Keratinocyte (primary cell): Measurements from ENCODE around the gene RPL39L.

Experiments used
- CTCF ChIP-seq, 3 experiments: IDR thresholded peaks in 1 of 3; conservative IDR thresholded peaks in 1 of 3; optimal IDR thresholded peaks in 1 of 3; 2 replicates in 2 of 3; 3 replicates in 1 of 3; pipeline versions ENCODE3 to v1.5.1; 2011; ENCODE audit warnings: low read length in 3 of 3, mild to moderate bottlenecking in 3 of 3, moderate library complexity in 2 of 3, control low read depth in 1 of 3, inconsistent platforms in 1 of 3; ENCODE audit not compliant: insufficient read depth in 2 of 3; ENCODE audit errors: extremely low read depth in 1 of 3
- EZH2 ChIP-seq: IDR thresholded peaks from one replicate; pipeline ENCODE4 v1.6.1; 2012; ENCODE audit warnings: inconsistent platforms, mild to moderate bottlenecking, low read length, moderate library complexity

GRCh38 chr3:187104342-187104741 is 35.0 kb downstream of the RPL39L start:
- no peak for TF ChIP-seq CTCF (optimal IDR thresholded peaks at IDR 0.05 in 1 of 3, IDR thresholded peaks at IDR 0.05 in 1 of 3, conservative IDR thresholded peaks at IDR 0.05 in 1 of 3; ENCODE audit: extremely low read depth in 1 of 3, insufficient read depth in 2 of 3, low read length in 3 of 3)
- TF ChIP-seq EZH2 = no peak
